HG02981 (cell line): ENCODE measurements around the gene C10orf95.

Experiments used
- ATAC-seq: cut with Tn5 transposase; IDR thresholded peaks from one replicate; pipeline ENCODE4 v1.9.1; 2021; ENCODE audit warnings: mild to moderate bottlenecking, moderate library complexity; ENCODE audit not compliant: unreplicated experiment

Gene C10orf95

DNA sequence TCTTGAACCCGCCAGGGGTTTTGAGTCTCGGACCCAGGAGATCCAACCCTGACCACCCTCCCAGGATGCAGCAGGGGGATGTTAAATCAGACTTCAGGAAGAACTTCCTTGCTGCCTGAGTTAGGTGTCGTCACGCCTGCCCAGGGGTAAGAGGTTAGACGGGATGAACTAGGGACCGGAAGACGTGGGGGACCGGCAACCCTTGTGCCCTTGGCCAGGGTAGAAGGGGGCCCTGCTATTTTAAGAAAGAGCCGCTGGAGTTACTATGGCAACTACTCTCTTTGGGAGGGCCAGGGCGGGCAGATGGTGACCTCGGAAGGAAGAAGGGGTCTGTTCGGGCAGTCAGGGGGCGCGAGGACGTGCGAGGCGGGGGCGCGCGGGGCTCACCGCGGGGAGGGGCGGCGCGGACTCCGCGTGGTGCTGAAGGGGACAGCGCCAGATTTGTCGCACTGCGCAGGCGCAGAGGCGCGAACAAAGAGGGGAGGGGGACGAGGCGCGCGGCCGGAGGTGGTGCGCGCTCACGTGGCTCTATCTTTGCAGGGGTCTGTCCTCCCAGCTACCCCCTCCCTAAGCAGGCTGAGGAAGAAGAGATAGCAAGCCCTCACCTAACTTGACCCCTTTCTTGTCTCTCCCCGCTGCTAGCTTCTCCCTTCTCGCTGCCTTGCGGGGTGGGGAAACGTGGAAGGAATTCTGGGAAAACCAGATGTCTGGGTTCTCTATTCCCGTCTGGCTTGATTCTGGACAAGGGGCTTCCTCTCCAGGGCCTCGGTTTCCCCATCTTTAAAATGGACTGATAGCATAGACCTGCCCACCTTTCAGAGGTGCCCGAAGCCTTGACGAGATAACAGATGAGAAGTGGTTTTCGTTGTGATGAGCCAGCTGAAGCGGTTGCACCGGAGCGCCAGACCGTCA lies 31.8 kb downstream of the C10orf95 start:
- no peak for ATAC-seq

DNA sequence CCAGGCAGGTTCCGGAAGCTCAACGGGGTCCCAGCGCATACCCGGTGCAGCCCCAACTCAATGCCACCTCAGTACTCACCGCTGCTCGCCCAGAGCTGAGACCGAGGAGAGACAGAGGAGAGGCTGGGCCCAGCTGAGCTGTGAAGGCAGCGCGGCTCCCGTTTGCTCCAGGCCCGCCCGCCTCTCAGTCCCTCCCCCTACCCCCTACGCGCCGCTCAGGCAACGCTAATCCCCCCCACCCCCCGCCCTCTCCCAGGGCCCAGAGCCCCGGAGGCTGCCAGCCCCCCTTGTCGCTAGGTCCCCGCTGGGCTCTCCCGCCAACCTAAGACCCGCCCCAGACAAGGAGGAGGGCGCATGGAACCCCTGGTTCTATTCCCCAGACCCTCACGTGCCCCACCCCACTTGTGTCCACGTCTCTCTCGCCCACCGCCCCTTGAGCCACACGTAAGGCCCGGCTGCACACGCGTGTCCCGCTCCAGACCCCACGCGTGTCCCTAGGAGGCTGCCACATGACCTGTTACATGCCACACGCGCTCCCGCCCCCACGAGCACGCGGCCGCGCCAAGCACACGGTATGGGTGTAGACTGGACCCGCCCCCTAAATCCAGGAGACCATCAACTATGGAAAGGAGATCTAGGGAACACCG lies 32.6 kb downstream of the C10orf95 start, which contains the start of gene PSD:
Gene PSD, minus strand, starts transcription at position 164 of the 647 bp plus-strand sequence. CDS start 1,747 bp downstream, outside the sequence.
- ATAC-seq, result no peak

DNA sequence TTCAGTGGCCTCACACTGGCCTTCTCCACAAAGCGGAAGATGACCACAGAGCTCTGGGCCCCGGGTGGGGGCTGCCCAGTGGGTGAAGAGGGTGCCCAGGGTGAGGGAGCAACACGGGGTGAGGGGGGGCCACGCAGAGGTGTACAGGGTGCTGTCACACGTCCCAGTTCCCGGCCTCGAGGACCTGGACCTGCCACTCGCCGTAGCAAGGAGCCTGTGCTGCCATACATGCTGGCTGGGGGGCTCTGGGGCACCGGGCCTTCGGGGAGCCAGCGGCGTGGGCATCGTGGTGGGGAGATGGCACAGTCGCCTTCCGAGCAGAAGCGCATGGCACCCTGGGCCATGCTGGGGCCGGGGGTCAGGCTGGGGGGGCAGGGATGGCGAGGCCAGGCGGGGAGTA lies 34.6 kb downstream of the C10orf95 start:
- no peak for ATAC-seq

DNA sequence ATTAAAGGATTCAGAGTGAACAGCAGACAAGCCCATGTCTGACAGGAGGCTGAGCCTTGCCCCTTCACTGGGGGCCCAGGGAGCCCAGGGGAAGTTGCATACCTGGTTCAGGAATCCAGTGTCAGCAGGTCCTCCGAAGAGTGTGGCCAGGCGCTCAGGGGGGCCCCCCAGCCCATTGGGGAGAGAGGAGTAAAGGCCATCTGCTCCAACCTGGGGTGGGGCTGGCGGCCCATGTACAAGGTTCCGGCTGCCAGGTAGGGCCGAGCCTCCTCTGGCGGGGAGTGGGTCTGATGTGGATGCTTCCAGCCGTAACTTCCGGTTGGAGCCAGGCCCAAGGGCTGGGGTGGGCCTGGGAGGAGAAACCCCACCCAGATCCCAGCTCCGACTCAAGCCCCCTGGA lies 35.1 kb downstream of the C10orf95 start:
- ATAC-seq, result no peak

DNA sequence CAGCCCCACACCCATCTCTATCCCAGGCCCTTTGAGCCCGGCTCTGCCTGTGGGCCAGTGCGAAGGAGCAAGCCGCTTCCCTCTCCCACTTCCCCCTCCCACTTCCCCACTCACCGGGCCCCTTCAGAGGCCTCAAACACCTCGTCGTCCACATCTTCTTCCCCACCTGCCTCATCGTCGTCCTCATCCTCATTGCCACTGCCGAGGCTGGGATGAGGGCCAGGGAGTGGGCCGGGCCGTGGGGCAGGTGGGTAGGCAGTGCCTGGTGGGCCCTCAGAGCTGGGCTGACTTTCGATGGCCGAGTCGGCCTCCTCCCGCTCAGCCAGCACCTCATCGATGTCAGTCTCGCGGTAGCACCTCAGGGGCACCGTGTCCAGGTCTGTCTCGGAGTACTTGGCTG lies 36.6 kb downstream of the C10orf95 start:
- ATAC-seq, result no peak

DNA sequence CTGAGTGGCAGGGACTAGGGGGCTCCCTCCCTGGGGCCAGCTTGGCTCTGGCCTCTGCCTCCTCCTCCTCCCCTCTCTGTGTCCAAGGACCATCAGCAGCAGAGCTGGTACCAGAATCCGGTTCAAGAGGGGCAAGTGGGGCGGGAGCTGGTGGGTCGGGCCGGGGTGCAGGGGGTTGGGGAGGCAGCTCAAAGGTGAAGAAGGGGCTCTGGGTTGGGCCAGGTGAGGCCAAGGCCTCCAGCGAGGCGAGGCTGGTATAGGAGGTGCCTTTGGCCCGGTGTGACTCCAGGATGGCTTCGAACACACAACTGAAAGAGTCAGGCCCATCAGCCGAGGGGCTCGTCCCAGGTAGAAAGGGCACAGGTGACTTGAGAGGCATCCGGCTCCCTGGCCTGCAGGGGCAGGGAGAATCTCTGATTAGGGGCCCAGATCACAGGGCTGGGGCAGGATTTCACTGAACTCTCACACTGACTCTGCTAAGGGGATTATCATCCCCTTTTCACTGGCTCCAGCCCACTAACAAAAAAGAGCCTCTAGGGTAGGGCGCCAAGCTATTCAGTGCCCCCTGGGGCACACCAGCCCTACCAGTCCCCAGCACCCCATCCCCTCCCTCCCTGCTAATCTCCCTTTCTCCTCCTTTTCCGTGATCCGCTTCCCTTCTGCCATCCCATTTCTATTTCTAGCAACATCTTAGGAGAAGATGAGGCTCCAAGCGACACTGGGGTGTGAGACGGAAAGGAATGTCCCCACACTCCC lies 37.4 kb downstream of the C10orf95 start:
- no peak for ATAC-seq

DNA sequence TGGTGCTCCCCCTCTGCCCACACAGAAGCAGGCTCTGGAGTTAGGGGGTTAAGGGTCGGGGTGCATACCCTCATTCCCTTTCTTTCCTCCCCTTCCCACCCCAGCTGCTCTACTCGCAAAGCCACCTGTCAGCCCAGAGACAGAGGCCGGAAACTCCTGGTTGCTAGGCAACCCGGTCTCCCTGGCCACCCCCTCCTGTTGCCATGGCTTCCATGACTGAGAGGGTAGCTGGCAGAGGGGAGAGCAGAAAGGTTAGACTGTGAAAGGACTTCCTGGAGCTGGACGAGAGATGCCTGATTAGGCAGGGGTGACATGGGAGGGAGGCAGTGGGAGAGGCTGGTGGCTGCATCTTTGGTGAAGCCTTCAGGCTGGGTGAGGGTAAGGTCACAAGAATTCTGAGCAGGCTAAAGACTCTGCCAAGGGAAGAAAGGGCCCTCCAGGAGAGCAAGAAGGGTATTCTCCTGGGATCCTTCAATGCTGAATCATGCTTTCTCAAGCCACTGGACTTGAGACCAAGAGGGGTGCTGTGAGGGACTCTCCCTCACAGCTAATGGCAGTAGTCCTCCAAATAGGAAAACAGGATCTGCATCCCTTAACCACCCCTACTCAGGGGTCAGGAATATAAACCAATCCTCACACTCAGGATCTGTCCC lies 38.2 kb downstream of the C10orf95 start:
- no peak for ATAC-seq

DNA sequence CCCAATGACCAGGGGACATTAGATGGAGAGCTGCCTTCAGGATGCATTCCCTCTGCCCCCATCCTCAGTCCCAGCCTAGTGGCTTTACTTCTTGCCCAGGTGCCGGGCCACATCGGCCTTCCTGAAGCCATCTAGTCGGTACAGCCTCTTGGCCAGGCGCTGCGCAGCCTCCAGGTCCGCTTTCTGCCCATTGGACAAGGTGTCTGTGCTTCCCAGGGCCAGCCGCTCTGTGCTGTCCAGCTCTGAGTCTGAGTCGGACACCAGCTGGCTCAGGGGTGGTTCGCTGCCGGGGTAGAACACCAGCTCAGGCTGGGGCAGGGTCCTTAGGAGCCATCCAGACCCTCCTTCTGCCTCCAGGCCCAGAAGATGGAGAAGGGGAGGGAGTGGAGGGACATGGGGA lies 39.0 kb downstream of the C10orf95 start:
- ATAC-seq, result no peak

DNA sequence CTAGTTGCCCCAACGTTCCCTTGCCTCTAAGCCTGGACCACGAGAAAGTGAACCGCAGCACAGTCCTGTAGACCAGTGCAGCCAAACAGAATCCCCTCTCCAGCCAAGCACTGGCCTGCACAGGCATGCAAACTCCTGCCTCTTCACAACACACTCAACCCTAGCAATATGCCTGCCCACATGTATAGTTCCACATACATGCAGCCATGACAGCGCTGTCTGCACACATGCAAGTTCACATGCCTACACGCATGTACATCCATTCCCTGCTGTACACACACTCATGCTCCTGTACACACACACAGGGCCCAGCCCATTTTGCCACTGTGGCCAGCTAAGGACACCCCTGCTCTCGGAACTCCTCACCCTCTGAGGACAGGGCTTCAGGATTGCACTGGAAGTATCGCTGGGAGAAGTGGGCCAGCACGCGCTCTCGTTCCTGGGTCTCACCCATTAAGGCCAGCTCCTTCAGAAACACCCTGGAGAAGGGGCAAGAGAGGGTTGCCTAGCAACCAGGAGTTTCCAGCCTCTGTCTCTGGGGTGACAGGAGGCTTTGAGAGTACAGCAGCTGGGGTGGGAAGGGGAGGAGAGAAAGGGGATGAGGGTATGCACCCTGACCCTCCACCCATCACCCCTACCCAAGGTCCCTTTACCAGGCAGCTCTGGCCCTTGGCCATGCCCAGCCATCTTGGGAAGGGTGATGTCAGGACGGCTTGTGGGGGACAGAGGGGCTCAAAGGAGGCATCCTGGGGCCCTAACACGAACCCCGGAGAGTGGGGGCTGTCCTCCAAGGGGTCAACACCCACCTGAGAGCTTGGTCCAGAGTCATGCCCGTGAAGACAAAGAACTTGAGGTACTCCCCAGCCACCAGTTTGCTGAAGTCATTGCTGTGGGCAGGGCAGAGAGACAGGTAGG lies 39.7 kb downstream of the C10orf95 start:
- ATAC-seq, result no peak

DNA sequence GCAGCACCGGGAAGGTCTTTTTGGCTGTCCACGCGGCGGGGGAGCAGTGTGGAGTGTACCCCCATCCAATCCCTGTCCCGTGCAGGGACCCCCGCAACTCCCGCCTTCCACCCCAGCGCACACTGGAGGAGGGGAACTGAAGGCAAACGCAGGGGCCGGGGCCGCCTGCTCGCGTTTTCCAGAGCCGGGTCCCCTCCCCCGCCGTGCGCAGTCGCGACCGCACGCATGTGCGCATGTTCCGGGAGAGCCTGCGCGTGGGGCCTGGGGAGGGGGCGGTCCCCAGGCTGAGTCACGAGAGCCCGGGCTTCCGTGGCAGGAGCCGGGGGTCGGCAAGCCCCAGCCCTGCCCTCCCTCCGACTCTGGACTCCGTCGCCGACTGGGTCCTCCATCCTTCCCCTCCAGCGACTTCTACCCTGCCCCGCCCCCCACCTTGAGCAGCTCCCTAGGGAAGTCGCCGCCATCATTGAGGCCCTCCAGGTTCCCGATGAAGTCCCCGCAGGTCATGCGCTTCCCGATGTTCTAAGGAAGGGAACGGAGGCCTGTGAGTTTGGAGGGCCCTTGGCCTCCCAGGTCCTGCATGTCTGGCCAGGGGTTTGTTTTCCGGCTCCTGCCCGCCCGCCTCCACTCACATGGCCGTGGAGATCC lies 40.8 kb downstream of the C10orf95 start:
- no peak for ATAC-seq

DNA sequence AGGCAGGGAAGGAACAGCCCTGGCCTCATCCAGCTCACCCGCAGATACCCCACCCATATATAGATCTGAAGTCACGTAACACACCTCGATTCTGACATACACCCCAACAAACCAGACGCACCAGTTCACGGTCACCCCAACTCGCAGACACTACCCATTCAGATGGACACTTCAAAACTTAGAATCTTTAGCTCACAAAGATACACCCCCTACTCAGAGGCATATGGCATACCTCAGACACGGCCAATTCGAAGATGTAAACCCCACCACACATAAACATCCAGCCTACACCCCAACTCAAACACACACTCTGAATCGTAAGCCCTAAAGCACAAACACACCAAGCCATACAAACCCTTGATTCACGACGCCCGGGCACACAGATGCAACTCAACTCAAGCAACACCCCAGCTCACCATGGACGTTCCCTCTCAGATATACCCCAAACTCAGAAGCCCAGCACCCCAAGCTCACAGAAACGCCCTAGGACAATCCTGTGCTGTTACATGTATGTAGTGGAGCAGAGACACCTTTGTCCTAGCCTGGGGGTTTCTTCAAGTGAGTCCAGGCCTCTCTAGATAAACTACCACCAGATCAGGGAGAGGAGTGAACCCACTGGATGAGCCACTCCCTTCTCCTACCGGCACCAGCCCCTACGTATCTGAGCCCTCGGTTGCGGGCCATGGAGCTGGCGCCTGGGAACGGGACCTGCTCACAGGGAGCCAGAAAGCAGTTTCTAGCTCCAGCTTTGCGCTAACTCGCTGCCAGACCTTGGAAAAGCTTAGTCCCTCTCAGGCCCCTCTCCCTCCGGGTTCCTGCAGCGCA lies 41.5 kb downstream of the C10orf95 start:
- no peak for ATAC-seq

DNA sequence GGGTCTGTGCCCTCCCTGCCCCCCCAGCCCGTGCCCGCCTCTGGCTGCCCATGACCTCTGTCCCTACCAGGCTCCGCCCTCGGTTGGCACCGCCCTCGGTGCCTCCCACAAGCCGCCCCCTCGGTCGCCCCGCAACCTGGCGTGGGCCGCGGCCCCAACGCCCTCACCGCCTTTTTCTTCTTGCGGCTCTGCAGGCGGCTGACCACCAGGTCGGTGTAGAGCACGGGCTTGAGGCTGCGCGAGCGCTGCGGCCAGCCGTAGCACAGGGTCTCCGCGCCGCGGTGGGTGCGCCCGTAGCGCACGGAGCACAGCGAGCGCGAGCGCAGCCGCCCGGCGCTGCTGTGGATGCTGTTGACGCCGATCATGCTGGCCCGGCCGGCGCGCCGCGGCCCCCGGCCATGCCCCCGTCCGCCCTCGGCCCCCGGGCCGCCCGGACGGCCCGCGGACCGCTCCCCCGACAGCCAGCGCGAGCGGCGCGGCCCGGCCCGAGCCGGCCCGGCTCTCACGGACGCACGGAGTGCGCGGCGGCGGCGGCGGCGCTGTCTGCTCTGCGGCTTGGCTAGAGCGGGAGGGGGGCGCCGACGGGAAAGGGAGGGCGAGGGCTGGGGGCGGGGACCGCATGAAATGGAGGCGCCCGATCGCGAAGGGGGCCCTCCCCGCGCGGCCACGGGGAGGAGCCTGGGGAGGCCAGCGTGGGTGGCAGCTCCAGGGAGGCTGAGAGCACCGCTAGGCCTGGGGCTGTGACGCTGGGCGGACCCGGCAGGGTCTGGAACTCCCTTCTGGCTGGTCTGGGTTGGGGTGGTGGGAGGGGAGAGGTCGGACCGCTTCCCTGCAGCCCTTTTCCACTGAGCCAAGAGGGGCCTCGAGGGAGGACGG lies 42.4 kb downstream of the C10orf95 start:
- ATAC-seq, result no peak

DNA sequence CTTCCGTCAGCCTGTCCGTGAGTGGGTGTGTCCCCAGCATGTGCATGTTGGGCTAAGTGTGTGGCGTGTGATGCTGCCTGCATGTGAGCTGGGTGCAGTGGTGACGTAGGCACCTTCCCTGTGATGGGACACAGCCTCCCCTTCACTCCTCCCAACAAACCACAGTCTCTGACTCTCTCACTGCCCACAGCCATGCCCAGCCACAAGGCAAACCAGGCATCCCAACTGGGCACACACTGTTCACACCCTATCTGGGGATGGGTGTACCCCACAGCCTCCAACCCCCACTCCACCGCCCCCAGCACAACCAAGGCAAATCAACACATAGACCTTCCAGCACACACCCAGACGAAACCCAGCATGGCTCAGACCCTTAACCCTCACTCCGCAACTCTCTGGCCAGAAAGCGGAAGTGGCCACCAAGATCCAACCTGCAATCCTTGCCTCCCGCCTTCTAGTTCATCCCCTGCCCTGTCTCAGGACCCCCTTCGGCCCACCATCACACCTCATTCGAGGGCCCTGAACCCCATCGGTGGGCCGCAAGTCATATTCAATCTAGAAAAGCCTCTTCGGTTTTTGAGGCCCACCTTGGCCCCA lies 43.1 kb downstream of the C10orf95 start:
- ATAC-seq, result no peak

DNA sequence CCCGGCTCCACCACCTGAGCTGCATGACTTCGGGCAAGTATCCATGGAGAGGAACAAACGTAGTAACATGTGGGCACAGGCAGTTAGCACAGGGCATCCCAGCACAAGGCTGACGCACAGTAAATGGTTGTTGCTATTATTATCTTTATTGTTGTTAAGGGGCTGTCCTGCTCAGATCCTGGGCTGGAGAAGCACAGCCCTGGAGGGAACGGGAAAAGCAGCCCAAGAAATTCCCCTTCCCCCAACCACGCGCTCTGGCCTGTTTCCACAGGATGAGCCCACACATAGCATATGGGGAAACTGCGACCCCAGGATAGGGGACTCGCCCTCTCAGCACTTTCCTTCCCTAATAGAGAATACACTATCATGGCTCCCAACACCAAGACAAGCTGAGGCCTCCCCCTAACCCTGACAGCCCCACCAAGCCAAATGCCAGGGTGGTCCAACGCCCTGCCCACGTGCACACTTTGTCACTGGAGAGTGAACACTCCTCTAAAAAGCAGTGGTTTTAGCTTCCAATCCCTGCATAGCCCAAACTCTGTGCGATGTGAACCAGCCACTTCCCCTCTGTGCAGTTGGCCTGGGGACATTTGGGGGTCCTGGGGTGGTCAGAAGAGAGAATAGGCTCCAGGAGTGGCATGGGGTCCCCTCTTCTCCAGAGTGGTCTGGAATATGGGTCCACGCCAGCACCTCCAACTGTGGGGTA lies 43.8 kb downstream of the C10orf95 start:
- ATAC-seq, result no peak

DNA sequence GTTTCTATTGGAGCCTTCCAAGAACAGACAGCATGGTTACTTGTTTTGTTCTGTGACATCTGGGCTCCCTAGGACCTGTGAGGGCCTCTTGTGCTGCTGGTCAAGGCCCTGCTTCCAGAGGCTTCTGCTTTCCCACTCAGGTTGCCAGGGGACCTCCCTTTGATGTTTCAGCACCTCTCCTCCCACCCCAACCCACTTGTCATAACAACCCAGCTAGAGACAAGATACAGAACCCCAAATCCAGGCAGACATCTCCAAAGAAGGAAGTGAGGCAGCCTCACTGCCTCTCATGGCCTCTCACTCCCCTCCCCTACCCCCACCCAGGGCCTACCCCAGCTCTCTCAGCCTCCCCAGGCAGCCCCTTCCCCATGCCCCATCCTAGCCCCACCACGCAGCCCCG lies 44.5 kb downstream of the C10orf95 start:
- no peak for ATAC-seq

DNA sequence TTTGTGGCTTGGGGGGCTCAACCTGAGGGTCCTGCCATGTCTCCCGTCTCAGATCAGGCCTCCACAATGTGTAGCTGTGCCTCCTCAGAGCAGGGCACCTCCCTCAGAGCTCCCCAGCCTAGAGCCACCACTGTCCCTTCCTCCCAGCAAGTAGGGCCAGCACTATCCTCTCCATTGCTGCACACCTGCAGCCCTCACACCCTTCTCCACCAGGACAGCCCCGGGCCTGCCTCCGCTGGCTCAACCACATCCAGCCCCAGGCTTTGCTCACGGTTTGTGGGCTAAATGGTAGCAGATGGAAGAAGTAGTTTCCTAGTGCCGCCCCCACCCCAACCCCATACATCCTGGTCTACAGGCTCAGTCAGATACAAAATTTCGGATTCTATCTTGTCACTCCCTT lies 45.7 kb downstream of the C10orf95 start:
- no peak for ATAC-seq
